HG02798 (cell line): Measurements from ENCODE around the gene CCDC106.

Experiments used
- ATAC-seq: cut with Tn5 transposase; IDR thresholded peaks from one replicate; pipeline ENCODE4 v1.9.1; 2021; ENCODE audit warnings: mild to moderate bottlenecking; ENCODE audit not compliant: unreplicated experiment, poor library complexity

The CCDC106 gene

GRCh38 chr19:55679343-55680257 lies 31.6 kb downstream of the CCDC106 start:
- ATAC-seq, result no peak

- ATAC-seq, result no peak
Observed at GRCh38 chr19:55680339-55681130, 32.5 kb downstream of the CCDC106 start.

- no peak for ATAC-seq
Observed at GRCh38 chr19:55681131-55682092, 33.4 kb downstream of the CCDC106 start.

- ATAC-seq, result no peak
Observed at GRCh38 chr19:55683449-55684261, 35.6 kb downstream of the CCDC106 start.

- ATAC-seq, result no peak
Observed at GRCh38 chr19:55684946-55685681, 37.1 kb downstream of the CCDC106 start.

- no peak for ATAC-seq
Observed at GRCh38 chr19:55685776-55686175, 37.8 kb downstream of the CCDC106 start.

- no peak for ATAC-seq
Observed at GRCh38 chr19:55686311-55687050, 38.5 kb downstream of the CCDC106 start.

- no peak for ATAC-seq
Observed at GRCh38 chr19:55687281-55688201, 39.5 kb downstream of the CCDC106 start.

GRCh38 chr19:55688422-55689218 lies 40.6 kb downstream of the CCDC106 start:
- no peak for ATAC-seq

- no peak for ATAC-seq
Observed at GRCh38 chr19:55689411-55690108, 41.5 kb downstream of the CCDC106 start.

- no peak for ATAC-seq
Observed at GRCh38 chr19:55690109-55690768, 42.2 kb downstream of the CCDC106 start.

- ATAC-seq, result no peak
Observed at GRCh38 chr19:55690769-55691545, 42.9 kb downstream of the CCDC106 start.

GRCh38 chr19:55691561-55692481 lies 43.8 kb downstream of the CCDC106 start:
- ATAC-seq, result no peak
